GM12878 (cell line): ENCODE results near the gene BMPR1B. TPM values are rescaled to one million over a fixed set of nuclear protein-coding genes. Genes with fewer than 3 reads are reported as not detected.

Source experiments
- ATAC-seq: fragments of 200-7000 bp; cut with Tn5 transposase; 3 replicates; pipeline ENCODE4 v1.9.1; 2020; ENCODE audit warnings: mild to moderate bottlenecking, moderate library complexity
- BruUV-seq: library from RNA; stranded (reverse); fragments of 400-500 nt; replicated peaks from 2 replicates; lab custom pipeline; 2021; lab: Mats Ljungman, UMichigan
- CTCF ChIA-PET: fragments of 300-600 bp; sonication (Branson Sonifier 250); formaldehyde crosslinking; extraction: SDS; loops from one replicate; lab custom pipeline; 2021; ENCODE audit warnings: inconsistent platforms; lab: Yijun Ruan, JAX
- POLR2A ChIA-PET: fragments of 350-600 bp; formaldehyde crosslinking; extraction: SDS; loops from one replicate; lab custom pipeline; 2021; ENCODE audit warnings: inconsistent platforms; lab: Charles Lee
- RAD21 ChIA-PET: fragments of 300-600 bp; sonication (Branson Sonifier 250); formaldehyde crosslinking; loops from one replicate; lab custom pipeline; 2023; ENCODE audit warnings: antibody characterized with exemption; ENCODE audit not compliant: unreplicated experiment; lab: Charles Lee
- SMC1A ChIA-PET: fragments of 300-600 bp; sonication (Branson Sonifier 250); formaldehyde crosslinking; loops from one replicate; lab custom pipeline; 2023; ENCODE audit not compliant: unreplicated experiment, uncharacterized antibody; lab: Charles Lee
- DNase-seq: peaks from one replicate; pipeline ENCODE4 v3.0.0-alpha.2; 2011; ENCODE audit warnings: low read depth, low spot score
- FAIRE-seq: peaks from 3 replicates; lab custom pipeline; 2011; peaks lifted over from hg19 to GRCh38; lab: Jason Lieb, UNC
- H2AFZ ChIP-seq: 2 replicates; pipeline ENCODE4 v1.6.0; 2011; ENCODE audit warnings: low read depth, low read length, control low read depth; ENCODE audit not compliant: control insufficient read depth
- H3K27ac ChIP-seq: 2 replicates; pipeline ENCODE4 v1.5.1; 2011; ENCODE audit warnings: control low read depth; ENCODE audit not compliant: control insufficient read depth, insufficient read depth
- H3K27me3 ChIP-seq, 2 experiments: replicated peaks in 1 of 2; 2 replicates each; pipeline versions ENCODE4 v1.6.0 to v1.6.1; 2011; ENCODE audit warnings: low read length in 1 of 2; ENCODE audit not compliant: control insufficient read depth in 2 of 2, insufficient read depth in 2 of 2
- H3K36me3 ChIP-seq, 2 experiments: 2 replicates each; pipeline ENCODE4 v1.5.1; 2011; ENCODE audit warnings: low read length in 1 of 2; ENCODE audit not compliant: control insufficient read depth in 2 of 2, insufficient read depth in 2 of 2
- H3K4me1 ChIP-seq: 2 replicates; pipeline ENCODE4 v1.6.1; 2011; ENCODE audit warnings: mild to moderate bottlenecking, low read length, moderate library complexity, mixed read lengths; ENCODE audit not compliant: control insufficient read depth, insufficient read depth
- H3K4me2 ChIP-seq: 2 replicates; pipeline ENCODE4 v1.6.0; 2011; ENCODE audit warnings: control low read depth; ENCODE audit not compliant: control insufficient read depth, insufficient read depth
- H3K4me3 ChIP-seq: fragments of 200-600 bp; sonication (generic); 2 replicates; pipeline ENCODE4 v1.5.1; 2016
- H3K79me2 ChIP-seq: 2 replicates; pipeline ENCODE4 v1.6.0; 2011; ENCODE audit warnings: low read length; ENCODE audit not compliant: control insufficient read depth, insufficient read depth
- H3K9ac ChIP-seq: 2 replicates; pipeline ENCODE4 v1.8.0; 2011; ENCODE audit warnings: low read length, control low read depth, mixed read lengths; ENCODE audit not compliant: control insufficient read depth, insufficient read depth
- H3K9me3 ChIP-seq: replicated peaks from 3 replicates; pipeline ENCODE4 v1.5.1; 2011; ENCODE audit warnings: mild to moderate bottlenecking, low read length; ENCODE audit not compliant: control insufficient read depth, insufficient read depth
- H4K20me1 ChIP-seq: 2 replicates; pipeline ENCODE4 v1.6.0; 2011; ENCODE audit not compliant: control insufficient read depth, insufficient read depth
- BRCA1 ChIP-seq: IDR thresholded peaks from 2 replicates; pipeline ENCODE4 v1.6.1; 2011; ENCODE audit warnings: low read depth, low read length, improper control_type of control experiment
- ETV6 ChIP-seq, 2 experiments: fragments of 450-650 bp in 1 of 2; IDR thresholded peaks in 1 of 2; conservative IDR thresholded peaks in 1 of 2; 2 replicates each; pipeline ENCODE4 v1.6.1; 2014; ENCODE audit warnings: antibody characterized with exemption in 1 of 2, borderline replicate concordance in 1 of 2, low read depth in 1 of 2, mild to moderate bottlenecking in 1 of 2, moderate library complexity in 1 of 2
- IKZF1 ChIP-seq: fragments of 450-650 bp; conservative IDR thresholded peaks from 2 replicates; pipeline ENCODE4 v1.6.1; 2017; ENCODE audit warnings: antibody characterized with exemption, mild to moderate bottlenecking
- IRF5 ChIP-seq: fragments of 450-650 bp; IDR thresholded peaks from 2 replicates; pipeline ENCODE4 v1.6.1; 2017; ENCODE audit warnings: borderline replicate concordance
- KDM1A ChIP-seq: fragments of 200-600 bp; sonication (generic); IDR thresholded peaks from 2 replicates; pipeline ENCODE4 v1.6.1; 2016; ENCODE audit warnings: borderline replicate concordance
- MTA3 ChIP-seq: IDR thresholded peaks from 2 replicates; pipeline ENCODE4 v1.6.1; 2012; ENCODE audit warnings: low read length, inconsistent platforms, borderline replicate concordance
- NBN ChIP-seq: fragments of 450-650 bp; IDR thresholded peaks from 2 replicates; pipeline ENCODE4 v1.6.1; 2016
- NFIC ChIP-seq: IDR thresholded peaks from 2 replicates; pipeline ENCODE4 v1.6.1; 2012; ENCODE audit warnings: low read depth, mild to moderate bottlenecking, inconsistent platforms, low read length, moderate library complexity
- NFYB ChIP-seq: IDR thresholded peaks from 2 replicates; pipeline ENCODE4 v1.6.1; 2011; ENCODE audit warnings: low read depth, mild to moderate bottlenecking, low read length, improper control_type of control experiment, moderate library complexity; ENCODE audit not compliant: insufficient read depth
- POU2F2 ChIP-seq: IDR thresholded peaks from 3 replicates; pipeline ENCODE4 v1.6.1; 2011; ENCODE audit warnings: low read depth, mild to moderate bottlenecking, low read length, borderline replicate concordance
- RELA ChIP-seq: fragments of 450-650 bp; IDR thresholded peaks from 2 replicates; pipeline ENCODE4 v1.8.0; 2014; ENCODE audit warnings: borderline replicate concordance; ENCODE audit not compliant: partially characterized antibody
- RFX5 ChIP-seq: IDR thresholded peaks from 2 replicates; pipeline ENCODE4 v1.6.1; 2011; ENCODE audit warnings: low read depth, low read length, improper control_type of control experiment
- SMAD1 ChIP-seq: fragments of 450-650 bp; IDR thresholded peaks from 2 replicates; pipeline ENCODE4 v1.6.1; 2018; ENCODE audit warnings: mild to moderate bottlenecking, low read depth; ENCODE audit not compliant: partially characterized antibody
- STAT3 ChIP-seq: IDR thresholded peaks from 2 replicates; pipeline ENCODE4 v1.6.1; 2011; ENCODE audit warnings: low read depth, low read length, improper control_type of control experiment
- TAF1 ChIP-seq: IDR thresholded peaks from 2 replicates; pipeline ENCODE4 v1.6.1; 2011; ENCODE audit warnings: mild to moderate bottlenecking, low read depth, low read length, borderline replicate concordance
- ZBTB4 ChIP-seq: fragments of 450-650 bp; formaldehyde crosslinking; IDR thresholded peaks from 2 replicates; pipeline ENCODE4 v1.4.0; 2022; ENCODE audit warnings: mild to moderate bottlenecking, moderate library complexity
- ZNF217 ChIP-seq: fragments of 450-650 bp; IDR thresholded peaks from 2 replicates; pipeline ENCODE4 v1.6.1; 2017; ENCODE audit warnings: antibody characterized with exemption, mild to moderate bottlenecking
- ZNF384 ChIP-seq: IDR thresholded peaks from 2 replicates; pipeline ENCODE4 v1.6.1; 2012; ENCODE audit warnings: low read depth, mild to moderate bottlenecking, low read length, improper control_type of control experiment, borderline replicate concordance
- ZNF622 ChIP-seq: fragments of 450-650 bp; IDR thresholded peaks from 2 replicates; pipeline ENCODE4 v1.6.1; 2017; ENCODE audit warnings: mild to moderate bottlenecking, inconsistent platforms
- WGBS: methylation state at CpG from one replicate; pipeline ENCODE4 v1.1.6; 2016; ENCODE audit warnings: low lambda C conversion rate; ENCODE audit not compliant: insufficient replicate concordance, insufficient coverage; ENCODE audit errors: missing lambda C conversion rate; 5-methylcytosine and 5-hydroxymethylcytosine counted together
- in situ Hi-C: fragments of 300-500 bp; cut with MboI; formaldehyde crosslinking; loops from 9 replicates; pipeline ENCODE4 v1.14.3; 2018; ENCODE audit warnings: mixed read lengths
- intact Hi-C: fragments of 100-400 bp; cut with micrococcal nuclease; formaldehyde crosslinking; loops from one replicate; pipeline ENCODE4 v1.14.2; 2022; ENCODE audit not compliant: unreplicated experiment
- polyA plus RNA-seq, 11 experiments: library from polyadenylated mRNA; depleted of rRNA in 4 of 11; unstranded in 6 of 11; stranded (reverse) in 5 of 11; fragments of >200 nt; fragmentation: Nextera tagmentation in 4 of 11; fragmentation: Illumina TruSeq in 1 of 11; extraction: Ambion mirVana in 4 of 11; extraction: Trizol in 1 of 11; gene quantifications; 1 replicate in 1 of 11; 2 replicates in 10 of 11; pipeline versions ENCODE4 v1.2.1 to v1.2.3, GENCODE V29; 2011 to 2016; ENCODE audit warnings: inconsistent platforms in 2 of 11, missing spikeins in 2 of 11, low read depth in 1 of 11
- total RNA-seq, 4 experiments: library from RNA; depleted of rRNA in 3 of 4; stranded (reverse); fragments of >200 nt in 3 of 4; fragmentation: Illumina TruSeq in 1 of 4; extraction: Trizol in 1 of 4; gene quantifications; 2 replicates each; pipeline versions ENCODE4 v1.2.1 to v1.2.3, GENCODE V29; 2013 to 2021

Gene BMPR1B
- total and polyA plus RNA-seq, 10 of the 15 experiments (the other 5 are each of a cell fraction or from before 2014, with no cell fraction given) = not detected

GRCh38 chr4:95158626-95159025, 400.9 kb downstream of the BMPR1B start (continued):
- no peak for TF ChIP-seq MTA3
- TF ChIP-seq ZNF622 = no peak
- no peak for TF ChIP-seq ETV6 (conservative IDR thresholded peaks at IDR 0.05 in 1 of 2, IDR thresholded peaks at IDR 0.05 in 1 of 2; ENCODE audit: borderline replicate concordance in 1 of 2, low read depth in 1 of 2)
- no peak for TF ChIP-seq NBN

GRCh38 chr4:95159384-95159783, 401.6 kb downstream of the BMPR1B start:
- intact Hi-C loops = loop anchor here (10.0 kb wide), 1 partner anchor 1995 kb away; no protein-coding TSS in a partner anchor
- Histone ChIP-seq H3K4me2 (no peak overlapping the region), H3K9me3 (no peaks in the 10 kb centered on the region), H3K27ac (no peak overlapping the region), H3K4me3 (no peak overlapping the region), H3K79me2 (no peaks in the 10 kb centered on the region), H3K36me3 (no peaks in the 10 kb centered on the region), H3K27me3 (no peaks in the 10 kb centered on the region; a peak in 2 of 4 replicates), H3K9ac (no peak overlapping the region), H3K4me1 (no peaks in the 10 kb centered on the region), H2AFZ (no peak overlapping the region), H4K20me1 (no peaks in the 10 kb centered on the region)
- BruUV-seq = no TSS peak
- DNase-seq (no peak), FAIRE-seq (no peak), ATAC-seq (no peak)
- WGBS = 20% methylated on average over 4 of the region's 4 CpGs
- SMC1A ChIA-PET = no interaction called here
- CTCF ChIA-PET = no interaction called here
- in situ Hi-C loops = loop anchor here (25.0 kb wide), 1 partner anchor 878 kb away; no protein-coding TSS in a partner anchor
- POLR2A ChIA-PET = interaction anchor here (0.6 to 1.1 kb wide), 2 partner anchors 8 to 14 kb away, joined by 3 to 4 read pairs; no protein-coding TSS in a partner anchor
- TF ChIP-seq NFIC (no peak), KDM1A (no peak), IRF5 (no peak), RELA (no peak), NFYB (no peak), TAF1 (no peak), RFX5 (no peak), ZBTB4 (CRISPR knock-in tag) (no peak), SMAD1 (no peak), ZNF217 (no peak), IKZF1 (no peak), BRCA1 (no peak), STAT3 (no peak), ZNF384 (no peak), POU2F2 (no peak)
- RAD21 ChIA-PET = no interaction called here
